Right lobe of liver (tissue), 4 donors: Measurements from ENCODE around the gene LUZP4.

ENCODE experiments used
- CTCF ChIP-seq, 4 donors: fragments of 200-600 bp in 3 of 4; fragments of 450-650 bp in 1 of 4; IDR thresholded peaks; one replicate each; pipeline versions ENCODE4 v1.5.1 to v1.8.0; 2016 to 2022; ENCODE audit warnings: antibody characterized with exemption in 4 of 4, mild to moderate bottlenecking in 2 of 4
- POLR2A ChIP-seq: fragments of 450-650 bp; IDR thresholded peaks from one replicate; pipeline ENCODE4 v1.6.1; 2017; ENCODE audit warnings: antibody characterized with exemption, mild to moderate bottlenecking
- donor health status: DM: no; HTN: no; CAD: no.
- donor health status: DM: no; HTN: no; CAD: no.
- donor health status: DM: no; HTN: yes; CAD: no.

GRCh38 chrX:115356369-115356768, 66.9 kb downstream of the LUZP4 start:
- TF ChIP-seq CTCF (IDR thresholded peaks at IDR 0.05) (no peak), POLR2A (no peak)
